COR-L47 (cell line): Measurements from ENCODE around the gene LNPEP.
"Not testable (repeated sequence)": the region's sequence is repeated elsewhere in the genome, so short reads cannot be mapped to it uniquely, and the experiment has no call there.

ENCODE experiments used
- DNase-seq: peaks from one replicate; lab custom pipeline; 2025; lab: John Stamatoyannopoulos, UW

LNPEP gene

GRCh38 chr5:96930058-96930457 is 5.8 kb upstream of the LNPEP start:
- no peak for DNase-seq

GRCh38 chr5:96930589-96930988 is 5.3 kb upstream of the LNPEP start:
- no peak for DNase-seq

- DNase-seq: not testable (repeated sequence)
Measured at GRCh38 chr5:96931037-96931436, 4.8 kb upstream of the LNPEP start.

- no peak for DNase-seq
Measured at GRCh38 chr5:96931605-96932004, 4.3 kb upstream of the LNPEP start.

- DNase-seq: no peak
Measured at GRCh38 chr5:96932026-96932425, 3.9 kb upstream of the LNPEP start.

- peak; percentile 66 for DNase-seq
Measured at GRCh38 chr5:96933764-96934707, 1.8 kb upstream of the LNPEP start.

GRCh38 chr5:96934708-96935558 is 947 bp upstream of the LNPEP start:
- peak; percentile 99 for DNase-seq

GRCh38 chr5:96936431-96937320 is 796 bp downstream of the LNPEP start:
- no peak for DNase-seq

- DNase-seq: no peak
Measured at GRCh38 chr5:96940586-96940985, 4.7 kb downstream of the LNPEP start.

GRCh38 chr5:96941140-96941539 is 5.3 kb downstream of the LNPEP start:
- DNase-seq: no peak

GRCh38 chr5:96942078-96942477 is 6.2 kb downstream of the LNPEP start:
- DNase-seq: no peak

- no peak for DNase-seq
Measured at GRCh38 chr5:96942911-96943310, 7.0 kb downstream of the LNPEP start.

- DNase-seq: no peak
Measured at GRCh38 chr5:96943799-96944198, 7.9 kb downstream of the LNPEP start.

GRCh38 chr5:96945144-96945897 is 9.4 kb downstream of the LNPEP start:
- no peak for DNase-seq

GRCh38 chr5:96946381-96946780 is 10.5 kb downstream of the LNPEP start:
- DNase-seq: no peak

- no peak for DNase-seq
Measured at GRCh38 chr5:96952118-96952750, 16.4 kb downstream of the LNPEP start.

- no peak for DNase-seq
Measured at GRCh38 chr5:96952974-96953730, 17.3 kb downstream of the LNPEP start.

GRCh38 chr5:96957254-96958049 is 21.6 kb downstream of the LNPEP start:
- DNase-seq: no peak

- DNase-seq: no peak
Measured at GRCh38 chr5:96958977-96959376, 23.1 kb downstream of the LNPEP start.
